Astrocyte (in vitro differentiated cells and primary cell): Measurements from ENCODE around the gene PDLIM7. TPM values are rescaled to one million over a fixed set of nuclear protein-coding genes. Genes with fewer than 3 reads are reported as not detected.
A peak's percentile ranks its signal among the peaks of the same experiment; 100 is the strongest.

Source experiments
- DNase-seq: peaks from one replicate; pipeline ENCODE4 v3.0.0-alpha.2; 2010; ENCODE audit warnings: low read depth
- FAIRE-seq: peaks from 2 replicates; lab custom pipeline; 2011; peaks lifted over from hg19 to GRCh38; lab: Jason Lieb, UNC
- H2AFZ ChIP-seq: 2 replicates; pipeline ENCODE4 v1.6.0; 2012; ENCODE audit warnings: low read depth, low read length, inconsistent platforms
- H3K27ac ChIP-seq: 2 replicates; pipeline ENCODE4 v1.5.1; 2011; ENCODE audit warnings: low read depth, low read length, inconsistent platforms
- H3K27me3 ChIP-seq: 2 replicates; pipeline ENCODE4 v1.6.0; 2011; ENCODE audit warnings: low read length, inconsistent platforms; ENCODE audit not compliant: insufficient read depth
- H3K36me3 ChIP-seq: 2 replicates; pipeline ENCODE4 v1.5.1; 2011; ENCODE audit warnings: low read length, inconsistent platforms; ENCODE audit not compliant: insufficient read depth
- H3K4me1 ChIP-seq: 2 replicates; pipeline ENCODE4 v1.5.1; 2011; ENCODE audit warnings: low read length, inconsistent platforms; ENCODE audit not compliant: insufficient read depth
- H3K4me2 ChIP-seq: 2 replicates; pipeline ENCODE4 v1.6.0; 2012; ENCODE audit warnings: low read length, inconsistent platforms
- H3K4me3 ChIP-seq: 2 replicates; pipeline ENCODE4 v1.5.1; 2011; ENCODE audit warnings: low read depth, mild to moderate bottlenecking, low read length, inconsistent platforms; ENCODE audit not compliant: insufficient read depth
- H3K79me2 ChIP-seq: 2 replicates; pipeline ENCODE4 v1.6.0; 2012; ENCODE audit warnings: mild to moderate bottlenecking, low read length, inconsistent platforms; ENCODE audit not compliant: insufficient read depth
- H3K9ac ChIP-seq: 2 replicates; pipeline ENCODE4 v1.6.0; 2012; ENCODE audit warnings: mild to moderate bottlenecking, low read length, inconsistent platforms
- H3K9me3 ChIP-seq: 2 replicates; pipeline ENCODE4 v1.5.1; 2012; ENCODE audit warnings: low read depth, mild to moderate bottlenecking, low read length, inconsistent platforms; ENCODE audit not compliant: insufficient read depth
- H4K20me1 ChIP-seq: 2 replicates; pipeline ENCODE4 v1.6.0; 2012; ENCODE audit warnings: low read length, inconsistent platforms; ENCODE audit not compliant: insufficient read depth
- H3K27ac Mint-ChIP-seq: one replicate; pipeline ENCODE4 v1.8.0; 2021; ENCODE audit warnings: mild to moderate bottlenecking, mixed read lengths; ENCODE audit not compliant: unreplicated experiment
- H3K27me3 Mint-ChIP-seq: one replicate; pipeline ENCODE4 v1.8.0; 2021; ENCODE audit warnings: low read depth, mixed read lengths; ENCODE audit not compliant: unreplicated experiment
- H3K36me3 Mint-ChIP-seq: one replicate; pipeline ENCODE4 v1.8.0; 2021; ENCODE audit warnings: low read depth, mixed read lengths; ENCODE audit not compliant: unreplicated experiment
- H3K4me1 Mint-ChIP-seq: one replicate; pipeline ENCODE4 v1.8.0; 2021; ENCODE audit warnings: low read depth, mixed read lengths; ENCODE audit not compliant: unreplicated experiment
- H3K4me3 Mint-ChIP-seq: one replicate; pipeline ENCODE4 v1.8.0; 2021; ENCODE audit warnings: mild to moderate bottlenecking, moderate library complexity, mixed read lengths; ENCODE audit not compliant: unreplicated experiment
- H3K9me3 Mint-ChIP-seq: one replicate; pipeline ENCODE4 v1.8.0; 2021; ENCODE audit warnings: mild to moderate bottlenecking, mixed read lengths; ENCODE audit not compliant: unreplicated experiment
- EZH2 ChIP-seq: IDR thresholded peaks from 2 replicates; pipeline ENCODE4 v1.6.1; 2012; ENCODE audit warnings: mild to moderate bottlenecking, low read length, inconsistent platforms; ENCODE audit not compliant: insufficient read depth
- total RNA-seq: library from RNA; stranded (reverse); gene quantifications from 2 replicates; pipeline ENCODE4 v1.2.1, GENCODE V29; 2021
- TF ChIP-seq, protein P1 (sequence below): IDR thresholded peaks from 2 replicates; pipeline ENCODE4 v1.5.1; 2011; ENCODE audit warnings: low read depth, mild to moderate bottlenecking, inconsistent platforms, low read length, moderate library complexity; ENCODE audit not compliant: insufficient read depth

Gene PDLIM7
- total RNA-seq, 1 donor from 2014 or later: 590 TPM

DNA sequence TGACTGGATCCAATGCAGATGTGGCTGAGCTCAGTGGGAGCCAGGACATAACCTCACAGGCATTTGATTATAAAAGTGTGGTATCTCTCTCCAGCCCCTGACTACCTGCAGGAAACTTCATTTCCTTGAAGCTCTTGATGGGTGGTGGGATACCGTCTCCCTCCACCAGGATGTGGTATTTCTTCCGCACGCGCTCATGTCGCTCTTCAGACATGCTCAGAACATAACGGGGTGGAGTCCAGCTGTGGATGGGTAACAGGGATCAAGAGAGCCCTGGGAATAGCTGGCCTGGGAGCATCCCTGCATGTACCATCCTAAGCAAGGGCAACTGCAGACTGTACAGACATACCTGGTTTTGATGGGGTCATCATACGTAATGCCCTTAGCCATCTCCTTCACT lies 18.2 kb upstream of the PDLIM7 start:
- Histone ChIP-seq H3K36me3 (peaks cover 35% of the 10 kb centered on the region), H3K79me2 (peaks cover 42% of the 10 kb centered on the region), H3K9ac (peak overlapping the region; percentile 94), H3K9me3 (no peaks in the 10 kb centered on the region), H3K4me3 (peak overlapping the region; percentile 85), H3K4me2 (peak overlapping the region; percentile 98), H2AFZ (no peak overlapping the region), H3K4me1 (peaks cover 16% of the 10 kb centered on the region), H3K27me3 (no peaks in the 10 kb centered on the region), H3K27ac (no peak overlapping the region), H4K20me1 (peaks cover 41% of the 10 kb centered on the region)
- Mint-ChIP-seq H3K27ac (peak overlapping the region; percentile 70), H3K36me3 (peaks cover 30% of the 10 kb centered on the region), H3K27me3 (no peaks in the 10 kb centered on the region), H3K4me1 (peaks cover 11% of the 10 kb centered on the region), H3K9me3 (no peaks in the 10 kb centered on the region), H3K4me3 (peak overlapping the region; percentile 87)
- no peak for TF ChIP-seq EZH2
- TF ChIP-seq, protein P1, sequence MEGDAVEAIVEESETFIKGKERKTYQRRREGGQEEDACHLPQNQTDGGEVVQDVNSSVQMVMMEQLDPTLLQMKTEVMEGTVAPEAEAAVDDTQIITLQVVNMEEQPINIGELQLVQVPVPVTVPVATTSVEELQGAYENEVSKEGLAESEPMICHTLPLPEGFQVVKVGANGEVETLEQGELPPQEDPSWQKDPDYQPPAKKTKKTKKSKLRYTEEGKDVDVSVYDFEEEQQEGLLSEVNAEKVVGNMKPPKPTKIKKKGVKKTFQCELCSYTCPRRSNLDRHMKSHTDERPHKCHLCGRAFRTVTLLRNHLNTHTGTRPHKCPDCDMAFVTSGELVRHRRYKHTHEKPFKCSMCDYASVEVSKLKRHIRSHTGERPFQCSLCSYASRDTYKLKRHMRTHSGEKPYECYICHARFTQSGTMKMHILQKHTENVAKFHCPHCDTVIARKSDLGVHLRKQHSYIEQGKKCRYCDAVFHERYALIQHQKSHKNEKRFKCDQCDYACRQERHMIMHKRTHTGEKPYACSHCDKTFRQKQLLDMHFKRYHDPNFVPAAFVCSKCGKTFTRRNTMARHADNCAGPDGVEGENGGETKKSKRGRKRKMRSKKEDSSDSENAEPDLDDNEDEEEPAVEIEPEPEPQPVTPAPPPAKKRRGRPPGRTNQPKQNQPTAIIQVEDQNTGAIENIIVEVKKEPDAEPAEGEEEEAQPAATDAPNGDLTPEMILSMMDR: no peak
- FAIRE-seq (no peak), DNase-seq (no peak)

DNA sequence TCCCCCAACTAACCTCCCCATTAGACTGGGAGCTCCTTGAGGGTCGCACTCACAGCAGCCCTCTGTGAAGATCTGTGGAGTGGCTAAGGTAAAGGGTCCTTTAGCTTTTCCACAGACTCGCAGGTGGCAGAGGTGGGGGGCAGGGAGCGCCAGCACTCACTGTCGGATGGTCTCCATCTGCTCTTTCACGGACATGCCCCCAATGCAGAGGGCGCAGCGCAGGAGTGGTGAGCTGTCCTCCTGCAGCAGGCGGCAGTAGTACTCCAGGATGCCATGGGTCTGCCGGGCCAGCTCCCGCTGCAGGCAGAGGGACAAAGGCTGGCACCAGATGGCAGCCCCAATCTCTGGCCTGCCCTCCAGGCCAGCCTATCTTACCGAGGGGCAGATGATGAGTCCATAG lies 17.1 kb upstream of the PDLIM7 start:
- Histone ChIP-seq H3K9me3 (no peaks in the 10 kb centered on the region), H4K20me1 (peaks cover 47% of the 10 kb centered on the region), H3K27ac (no peak overlapping the region), H3K9ac (no peak overlapping the region), H3K4me1 (peaks cover 16% of the 10 kb centered on the region), H3K36me3 (peaks cover 28% of the 10 kb centered on the region), H3K27me3 (no peaks in the 10 kb centered on the region), H2AFZ (no peak overlapping the region), H3K79me2 (peaks cover 35% of the 10 kb centered on the region), H3K4me2 (no peak overlapping the region), H3K4me3 (no peak overlapping the region)
- H3K27ac Mint-ChIP-seq: no peak overlapping the region
- H3K36me3 Mint-ChIP-seq: peaks cover 25% of the 10 kb centered on the region
- peaks cover 13% of the 10 kb centered on the region for H3K4me1 Mint-ChIP-seq
- no peak for FAIRE-seq
- no peaks in the 10 kb centered on the region for H3K27me3 Mint-ChIP-seq
- no peak overlapping the region for H3K4me3 Mint-ChIP-seq
- no peaks in the 10 kb centered on the region for H3K9me3 Mint-ChIP-seq
- DNase-seq: no peak
- TF ChIP-seq, protein P1: no peak
- TF ChIP-seq EZH2: no peak

DNA sequence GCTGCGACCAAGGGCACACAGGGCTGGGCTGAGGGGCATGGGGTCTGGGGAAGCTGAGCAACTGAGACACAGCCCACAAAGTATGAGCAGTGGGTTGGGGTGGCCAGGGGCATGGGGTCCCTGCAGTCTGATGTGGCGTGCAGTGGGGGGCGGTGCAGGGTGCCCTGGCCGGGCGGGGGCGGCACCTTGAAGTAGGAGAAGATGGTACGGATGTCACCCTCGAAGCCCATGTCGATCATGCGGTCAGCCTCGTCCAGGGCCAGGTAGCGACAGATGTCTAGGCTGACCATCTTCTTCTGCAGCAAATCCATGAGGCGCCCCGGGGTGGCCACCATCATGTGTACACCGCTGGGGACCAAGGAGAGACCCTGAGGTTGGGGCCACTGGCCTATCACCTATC lies 16.1 kb upstream of the PDLIM7 start:
- no peak overlapping the region for H3K4me3 ChIP-seq
- no peak overlapping the region for H3K9ac ChIP-seq
- H3K27ac Mint-ChIP-seq: no peak overlapping the region
- no peaks in the 10 kb centered on the region for H3K27me3 Mint-ChIP-seq
- peaks cover 28% of the 10 kb centered on the region for H3K79me2 ChIP-seq
- H3K4me3 Mint-ChIP-seq: no peak overlapping the region
- no peak overlapping the region for H2AFZ ChIP-seq
- no peaks in the 10 kb centered on the region for H3K9me3 Mint-ChIP-seq
- H3K36me3 Mint-ChIP-seq: peaks cover 25% of the 10 kb centered on the region
- peaks cover 15% of the 10 kb centered on the region for H3K4me1 Mint-ChIP-seq
- H3K27me3 ChIP-seq: no peaks in the 10 kb centered on the region
- peaks cover 50% of the 10 kb centered on the region for H4K20me1 ChIP-seq
- no peak overlapping the region for H3K27ac ChIP-seq
- FAIRE-seq (no peak), DNase-seq (no peak)
- H3K36me3 ChIP-seq: peaks cover 23% of the 10 kb centered on the region
- peaks cover 11% of the 10 kb centered on the region for H3K4me1 ChIP-seq
- no peaks in the 10 kb centered on the region for H3K9me3 ChIP-seq
- no peak overlapping the region for H3K4me2 ChIP-seq
- TF ChIP-seq, protein P1: no peak
- TF ChIP-seq EZH2: no peak
